Bronchial epithelial cell (primary cell): ENCODE measurements around the gene MACROH2A1. TPM values are rescaled to one million over a fixed set of nuclear protein-coding genes. Genes with fewer than 3 reads are reported as not detected.

Source experiments
- DNase-seq: peaks from one replicate; pipeline ENCODE4 v3.0.0-alpha.2; 2010; ENCODE audit warnings: low read depth
- FAIRE-seq: peaks from 2 replicates; lab custom pipeline; 2011; peaks lifted over from hg19 to GRCh38; lab: Jason Lieb, UNC
- H3K27me3 ChIP-seq: 2 replicates; pipeline ENCODE4 v1.5.1; 2011; ENCODE audit warnings: low read length; ENCODE audit not compliant: control insufficient read depth, insufficient read depth
- H3K36me3 ChIP-seq: 2 replicates; pipeline ENCODE4 v1.5.1; 2011; ENCODE audit warnings: low read length; ENCODE audit not compliant: control insufficient read depth, insufficient read depth
- H3K4me3 ChIP-seq: 2 replicates; pipeline ENCODE4 v1.5.1; 2011; ENCODE audit warnings: mild to moderate bottlenecking, low read depth, low read length, control low read depth
- CTCF ChIP-seq: IDR thresholded peaks from 2 replicates; pipeline ENCODE4 v1.5.1; 2011; ENCODE audit warnings: mild to moderate bottlenecking, moderate library complexity, low read length, control low read depth, inconsistent platforms; ENCODE audit not compliant: insufficient read depth, severe bottlenecking
- total RNA-seq: library from RNA; depleted of rRNA; stranded (reverse); fragments of >200 nt; gene quantifications from 2 replicates; pipeline ENCODE4 v1.2.1, GENCODE V29; 2014

The MACROH2A1 gene
- total RNA-seq, 1 donor from 2014 or later, result 257 TPM

DNA sequence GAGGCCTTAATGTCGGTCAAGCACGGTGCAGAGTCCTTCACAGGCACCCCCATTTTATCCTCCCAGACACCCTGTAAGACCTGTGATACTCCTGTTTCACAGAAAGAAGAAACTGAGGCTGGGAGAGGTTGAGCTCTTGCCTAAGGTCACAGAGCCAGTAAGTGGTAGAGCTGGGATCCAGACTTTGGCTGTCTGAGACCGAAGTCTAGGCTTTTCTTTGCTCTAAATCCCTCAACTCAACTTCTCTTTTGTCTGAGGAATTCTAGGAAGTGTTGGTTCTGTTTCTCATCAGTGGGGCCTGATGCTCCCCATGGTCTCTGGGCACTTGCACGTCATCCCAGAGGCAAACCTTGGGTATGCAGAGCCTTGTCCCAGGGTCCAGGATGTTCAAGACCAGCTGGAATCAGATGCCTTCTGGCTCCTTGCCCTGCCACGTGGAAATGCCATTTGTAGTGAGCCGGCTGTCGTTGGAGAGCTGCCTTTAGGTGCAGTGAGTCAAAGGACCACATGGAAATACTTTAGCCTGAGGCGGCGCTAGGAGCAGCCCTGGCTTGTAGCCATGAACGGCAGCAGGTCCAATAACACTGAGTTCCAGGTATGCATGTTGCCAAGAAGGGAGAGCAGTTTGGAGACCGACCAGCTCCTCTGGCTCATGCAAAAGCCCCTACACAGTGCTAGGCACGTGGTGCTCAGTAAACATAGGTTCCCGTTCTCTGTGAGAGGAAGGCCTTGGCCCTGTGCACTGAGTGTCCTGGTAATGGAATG is 38.9 kb upstream of the MACROH2A1 start:
- no peaks in the 10 kb centered on the region for H3K36me3 ChIP-seq
- H3K27me3 ChIP-seq, result peaks cover 6% of the 10 kb centered on the region
- H3K4me3 ChIP-seq, result no peak overlapping the region
- FAIRE-seq, result no peak
- peak; percentile 58 for DNase-seq
- TF ChIP-seq CTCF, result no peak

DNA sequence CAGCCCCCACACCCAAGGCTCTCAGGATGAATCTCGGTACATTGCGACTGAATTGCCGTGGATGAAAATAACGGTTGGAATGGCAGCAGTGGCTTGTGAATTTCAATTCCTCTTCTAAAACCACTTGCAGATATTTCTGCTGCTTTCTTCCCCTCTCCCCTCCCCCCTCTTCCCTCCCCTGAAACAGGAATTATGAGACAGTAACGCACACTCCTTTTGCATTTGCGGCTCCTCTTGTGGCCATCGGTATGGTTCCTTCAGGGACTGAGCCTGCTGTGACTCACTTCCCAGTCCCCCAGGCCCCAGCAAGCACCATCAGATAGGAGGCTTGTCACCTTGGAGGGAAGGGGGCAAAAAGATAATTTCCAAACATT is 38.4 kb upstream of the MACROH2A1 start:
- no peak for TF ChIP-seq CTCF
- no peak overlapping the region for H3K4me3 ChIP-seq
- H3K27me3 ChIP-seq, result peaks cover 6% of the 10 kb centered on the region
- FAIRE-seq (no peak), DNase-seq (no peak)
- H3K36me3 ChIP-seq, result no peaks in the 10 kb centered on the region

- FAIRE-seq, result no peak
- TF ChIP-seq CTCF, result no peak
Observed at GRCh38 chr5:135436951-135437418, 38.0 kb upstream of the MACROH2A1 start.

DNA sequence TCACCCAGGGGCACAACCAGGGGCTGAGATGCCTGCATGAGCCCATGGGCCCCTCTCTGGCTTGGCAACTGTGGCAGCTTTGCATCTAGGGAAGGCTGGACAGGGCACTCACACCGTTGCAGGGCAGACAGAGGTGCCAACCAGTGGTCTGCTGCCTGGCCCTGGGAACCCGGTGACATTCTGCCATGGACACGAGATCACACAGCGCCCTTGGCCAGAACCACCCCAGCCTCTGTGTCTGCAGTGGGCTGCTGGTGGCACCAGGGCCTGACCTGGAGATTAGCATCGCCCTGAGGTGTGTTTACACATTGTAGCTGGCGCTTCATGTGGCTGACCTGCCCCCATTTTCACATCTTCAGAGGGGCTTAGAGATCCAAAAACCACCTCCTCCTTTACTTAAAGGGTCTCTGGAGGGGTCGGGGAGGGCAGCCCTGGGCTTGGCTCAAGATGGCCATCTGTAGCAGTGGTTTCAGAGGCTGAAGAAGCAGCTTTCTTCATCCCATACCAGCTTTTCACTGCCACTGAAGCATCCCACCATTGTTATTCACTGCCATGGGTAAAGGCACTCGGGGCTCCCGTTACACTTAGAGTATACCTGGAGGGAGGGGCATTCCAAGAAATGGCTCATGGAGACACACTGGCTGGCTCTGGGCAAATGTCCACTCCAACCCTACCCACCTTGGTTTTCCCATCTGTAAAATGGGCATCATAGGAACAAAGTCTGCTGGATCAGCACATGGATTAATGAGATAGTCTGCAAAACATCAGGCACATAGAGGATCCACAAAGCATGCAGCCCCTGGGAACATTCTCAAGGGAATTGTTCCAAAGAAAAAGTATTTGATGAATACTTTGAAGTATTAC is 36.7 kb upstream of the MACROH2A1 start:
- Histone ChIP-seq H3K27me3 (peaks cover 7% of the 10 kb centered on the region), H3K4me3 (no peak overlapping the region), H3K36me3 (no peaks in the 10 kb centered on the region)
- DNase-seq, result no peak
- no peak for FAIRE-seq
- TF ChIP-seq CTCF, result no peak

More at GRCh38 chr5:135436951-135437418, 38.0 kb upstream of the MACROH2A1 start:
- peaks cover 7% of the 10 kb centered on the region for H3K27me3 ChIP-seq
- no peaks in the 10 kb centered on the region for H3K36me3 ChIP-seq
- no peak overlapping the region for H3K4me3 ChIP-seq
- DNase-seq, result no peak

GRCh38 chr5:135434591-135435466 is 35.8 kb upstream of the MACROH2A1 start:
- H3K36me3 ChIP-seq, result no peaks in the 10 kb centered on the region
- no peak for TF ChIP-seq CTCF
- no peak for DNase-seq
- no peak for FAIRE-seq
- no peak overlapping the region for H3K4me3 ChIP-seq
- peaks cover 7% of the 10 kb centered on the region for H3K27me3 ChIP-seq
